Pancreas (tissue), 10 donors: ENCODE data around the gene MIA. TPM values are rescaled to one million over a fixed set of nuclear protein-coding genes. Genes with fewer than 3 reads are reported as not detected.

Experiments used
- ATAC-seq, 4 donors: fragments of 200-7000 bp; cut with Tn5 transposase; one replicate each; pipeline versions ENCODE4 v1.8.0 to v1.9.1; 2020; ENCODE audit warnings: mild to moderate bottlenecking in 4 of 4, moderate library complexity in 4 of 4
- DNase-seq, 6 donors: peaks; one replicate each; pipeline ENCODE4 v3.0.0-alpha.2; 2020
- FAIRE-seq: peaks from 2 replicates; lab custom pipeline; 2012; peaks lifted over from hg19 to GRCh38; lab: Jason Lieb, UNC
- H3K27ac ChIP-seq, 4 donors: fragments of 200-600 bp; sonication (generic); 1 replicate in 3 of 4; 2 replicates in 1 of 4; pipeline versions ENCODE4 v1.5.0 to v1.8.0; 2020
- H3K27me3 ChIP-seq, 4 donors: fragments of 200-600 bp; one replicate each; pipeline ENCODE4 v1.8.0; 2021
- H3K36me3 ChIP-seq, 3 donors: fragments of 200-600 bp; sonication (generic) in 1 of 3; one replicate each; pipeline versions ENCODE4 v1.5.0 to v1.8.0; 2020 to 2021
- H3K4me1 ChIP-seq, 3 donors: fragments of 200-600 bp; one replicate each; pipeline ENCODE4 v1.8.0; 2021
- H3K4me3 ChIP-seq, 4 donors: fragments of 200-600 bp; sonication (generic) in 2 of 4; one replicate each; pipeline versions ENCODE4 v1.5.0 to v1.8.0; 2020 to 2021
- H3K9me3 ChIP-seq, 4 donors: fragments of 200-600 bp; one replicate each; pipeline ENCODE4 v1.8.0; 2021
- WGBS, 2 donors: extraction: QIAGEN DNeasy Blood & Tissue Kit; methylation state at CpG; one replicate each; pipeline ENCODE4 v1.1.7; 2013; 5-methylcytosine and 5-hydroxymethylcytosine counted together
- intact Hi-C, 3 donors: fragments of 100-400 bp; cut with DNase I; formaldehyde crosslinking; loops; one replicate each; pipeline versions ENCODE4 v1.11.1 to v1.14.2; 2022
- polyA plus RNA-seq, 2 donors: library from polyadenylated mRNA; stranded (reverse); fragments of 200-250 nt; gene quantifications; one replicate each; pipeline ENCODE4 v1.2.3, GENCODE V29; 2013
- total RNA-seq, 6 donors: library from RNA; stranded (reverse); fragmentation: NEBNext Ultra II Directional in 4 of 6; extraction: Animal tissue kit (Norgen Biotek cat#: 25700) in 4 of 6; gene quantifications; one replicate each; pipeline versions ENCODE4 v1.2.1 to v1.2.4, GENCODE V29; 2021 to 2023
- TF ChIP-seq, protein P1 (sequence below), 4 donors: fragments of 200-600 bp; sonication (generic) in 3 of 4; IDR thresholded peaks; one replicate each; pipeline versions ENCODE4 v1.5.0 to v1.8.0; 2021; ENCODE audit warnings: antibody characterized with exemption in 4 of 4
- donor health status: healthy with polysubstance abuse.
- donor health status: DM: no; HTN: no; CAD: no; lungs with moderate emphysema.
- donor health status: DM: no; HTN: no; CAD: no.
- donor health status: control.
- donor health status: control.
- donor health status: Bipolar disorder and iron deficiency.
- donor health status: DM: yes; HTN: yes; CAD: no.
- donor health status: DM: no; HTN: no; CAD: no.
- donor health status: DM: no; HTN: no; CAD: no.
- donor health status: DM: yes; HTN: yes; CAD: no.

MIA gene
- total and polyA plus RNA-seq, 8 donors = 0.79 to 2.2 (median 1.4) TPM; not detected in 4

DNA sequence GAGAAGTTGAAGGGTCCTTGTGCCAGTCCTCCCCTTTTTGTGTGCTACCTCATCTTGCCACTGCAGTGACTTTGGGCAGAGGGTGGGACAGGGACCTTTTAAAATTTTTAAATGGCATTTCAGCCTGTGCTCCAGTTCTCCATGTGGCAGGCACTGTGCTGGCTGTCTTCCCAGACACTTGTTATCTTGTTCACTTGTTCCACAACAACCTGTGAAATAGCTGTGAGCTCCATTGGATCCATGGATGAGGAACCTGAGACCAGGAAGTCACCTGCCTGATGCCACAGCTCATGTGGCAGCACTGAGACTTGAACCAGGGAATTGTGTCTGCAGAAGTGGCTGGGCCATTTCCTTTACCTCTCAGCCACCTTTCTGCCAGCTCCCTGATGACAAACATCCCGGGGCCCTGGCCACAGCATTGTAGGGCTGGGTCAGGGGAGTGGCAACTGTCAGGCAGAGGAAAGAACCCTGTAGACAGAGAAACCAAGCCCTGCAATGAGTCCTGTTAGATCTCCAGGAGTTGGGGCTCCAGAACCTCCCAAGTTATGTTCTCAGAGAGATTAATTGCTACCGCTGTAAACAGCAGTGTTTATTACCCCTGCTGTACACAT lies 30.0 kb downstream of the MIA start:
- Histone ChIP-seq H3K36me3 (no peaks in the 10 kb centered on the region), H3K4me3 (no peak overlapping the region), H3K27ac (peak overlapping the region in 3 of 4 donors; percentile 22 to 68 (median 53)), H3K9me3 (no peaks in the 10 kb centered on the region), H3K27me3 (no peaks in the 10 kb centered on the region), H3K4me1 (peaks cover 39 to 58% (median 49%) of the 10 kb centered on the region in 3 donors)
- ATAC-seq (peak; percentile 12 to 55 (median 40)), FAIRE-seq (no peak), DNase-seq (peak in 3 of 6 donors; percentile 53 to 67 (median 64))
- intact Hi-C loops = no loop called here
- WGBS, 2 donors = 55 to 63% methylated on average over 2 of the region's 2 CpGs
- TF ChIP-seq, protein P1, sequence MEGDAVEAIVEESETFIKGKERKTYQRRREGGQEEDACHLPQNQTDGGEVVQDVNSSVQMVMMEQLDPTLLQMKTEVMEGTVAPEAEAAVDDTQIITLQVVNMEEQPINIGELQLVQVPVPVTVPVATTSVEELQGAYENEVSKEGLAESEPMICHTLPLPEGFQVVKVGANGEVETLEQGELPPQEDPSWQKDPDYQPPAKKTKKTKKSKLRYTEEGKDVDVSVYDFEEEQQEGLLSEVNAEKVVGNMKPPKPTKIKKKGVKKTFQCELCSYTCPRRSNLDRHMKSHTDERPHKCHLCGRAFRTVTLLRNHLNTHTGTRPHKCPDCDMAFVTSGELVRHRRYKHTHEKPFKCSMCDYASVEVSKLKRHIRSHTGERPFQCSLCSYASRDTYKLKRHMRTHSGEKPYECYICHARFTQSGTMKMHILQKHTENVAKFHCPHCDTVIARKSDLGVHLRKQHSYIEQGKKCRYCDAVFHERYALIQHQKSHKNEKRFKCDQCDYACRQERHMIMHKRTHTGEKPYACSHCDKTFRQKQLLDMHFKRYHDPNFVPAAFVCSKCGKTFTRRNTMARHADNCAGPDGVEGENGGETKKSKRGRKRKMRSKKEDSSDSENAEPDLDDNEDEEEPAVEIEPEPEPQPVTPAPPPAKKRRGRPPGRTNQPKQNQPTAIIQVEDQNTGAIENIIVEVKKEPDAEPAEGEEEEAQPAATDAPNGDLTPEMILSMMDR (IDR thresholded peaks at IDR 0.05) = no peak

DNA sequence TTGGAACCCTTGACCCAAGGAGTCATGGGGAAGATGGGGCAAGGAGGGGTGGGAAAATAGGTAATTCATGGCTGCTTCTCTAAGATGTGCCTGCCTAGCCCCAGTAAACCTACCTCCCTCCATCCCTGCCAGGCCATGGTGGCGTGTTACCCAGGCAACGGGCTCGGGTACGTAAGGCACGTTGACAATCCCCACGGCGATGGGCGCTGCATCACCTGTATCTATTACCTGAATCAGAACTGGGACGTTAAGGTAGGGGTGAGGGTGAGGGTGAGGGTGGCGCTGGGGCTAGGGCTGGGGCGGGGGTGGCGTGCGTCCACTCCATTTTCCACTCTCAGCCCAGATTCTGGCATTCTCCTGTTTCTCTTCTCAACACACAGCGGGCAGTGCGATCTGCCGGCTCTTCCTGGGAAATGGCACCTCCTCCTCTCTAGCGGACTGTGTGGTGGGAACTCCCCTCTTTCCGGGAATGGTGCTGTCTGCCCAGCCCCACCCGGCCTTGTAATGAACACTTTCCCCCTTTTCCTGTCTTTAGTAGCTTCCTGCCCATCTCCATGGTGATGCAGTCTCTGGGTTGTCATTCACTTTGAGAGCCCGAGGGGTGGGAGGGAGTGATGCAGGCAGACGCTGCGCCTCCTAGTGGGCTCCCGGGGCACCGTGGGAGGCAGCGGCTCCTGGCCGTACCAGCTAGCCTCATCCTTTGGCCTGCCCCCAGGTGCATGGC lies 31.3 kb downstream of the MIA start:
- peaks cover 31 to 46% (median 41%) of the 10 kb centered on the region in 3 donors for H3K4me1 ChIP-seq
- no peak overlapping the region for H3K4me3 ChIP-seq
- TF ChIP-seq, protein P1 (IDR thresholded peaks at IDR 0.05) = peak in 3 of 4 donors; percentile 26 to 51 (median 27)
- intact Hi-C loops = no loop called here
- peak in 2 of 4 donors; percentile 30 to 53 for ATAC-seq
- 59 to 64% methylated on average over 26 of the region's 26 CpGs for WGBS, 2 donors
- peak in 4 of 6 donors; percentile 41 to 72 (median 59) for DNase-seq
- peak overlapping the region in 2 of 4 donors; percentile 53 to 68 for H3K27ac ChIP-seq
- FAIRE-seq = no peak
- H3K36me3 ChIP-seq = no peaks in the 10 kb centered on the region
- H3K27me3 ChIP-seq = no peaks in the 10 kb centered on the region
- no peaks in the 10 kb centered on the region for H3K9me3 ChIP-seq

DNA sequence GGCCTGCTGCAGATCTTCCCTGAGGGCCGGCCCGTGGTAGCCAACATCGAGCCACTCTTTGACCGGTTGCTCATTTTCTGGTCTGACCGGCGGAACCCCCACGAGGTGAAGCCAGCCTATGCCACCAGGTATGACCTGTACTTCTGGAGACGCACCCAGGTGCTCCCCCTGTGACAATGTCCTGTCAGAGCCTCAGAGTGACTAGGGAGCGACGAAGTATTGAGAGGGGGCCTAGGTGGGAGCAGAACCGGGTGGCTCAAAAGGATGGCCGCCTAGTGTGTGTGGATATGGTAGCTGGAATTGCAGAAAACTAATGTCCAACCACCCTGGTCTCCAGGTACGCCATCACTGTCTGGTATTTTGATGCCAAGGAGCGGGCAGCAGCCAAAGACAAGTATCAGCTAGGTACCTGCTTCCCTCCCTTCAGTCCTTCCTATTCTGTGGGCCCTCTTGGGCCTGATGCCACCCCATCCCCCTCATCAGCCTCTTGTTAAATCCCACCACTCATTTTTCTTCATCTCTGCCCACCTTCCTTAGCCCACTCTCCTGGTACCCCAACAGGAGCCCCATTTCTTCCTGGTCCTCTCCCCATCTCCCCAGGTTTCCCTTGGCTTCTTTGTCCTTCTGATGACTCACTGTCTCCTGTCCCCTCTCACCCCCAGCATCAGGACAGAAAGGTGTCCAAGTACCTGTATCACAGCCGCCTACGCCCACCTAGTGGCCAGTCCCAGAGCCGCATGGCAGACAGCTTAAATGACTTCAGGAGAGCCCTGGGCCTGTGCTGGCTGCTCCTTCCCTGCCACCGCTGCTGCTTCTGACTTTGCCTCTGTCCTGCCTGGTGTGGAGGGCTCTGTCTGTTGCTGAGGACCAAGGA lies 32.1 kb downstream of the MIA start:
- TF ChIP-seq, protein P1 (IDR thresholded peaks at IDR 0.05) = no peak
- Histone ChIP-seq H3K4me1 (peaks cover 26 to 38% (median 35%) of the 10 kb centered on the region in 3 donors), H3K27ac (no peak overlapping the region), H3K4me3 (no peak overlapping the region), H3K36me3 (no peaks in the 10 kb centered on the region), H3K9me3 (no peaks in the 10 kb centered on the region), H3K27me3 (no peaks in the 10 kb centered on the region)
- ATAC-seq (no peak), DNase-seq (peak in 1 of 6 donors; percentile 72), FAIRE-seq (no peak)
- whole genome bisulfite sequencing, 2 donors = 75 to 77% methylated on average over 18 of the region's 18 CpGs
- intact Hi-C loops = no loop called here

DNA sequence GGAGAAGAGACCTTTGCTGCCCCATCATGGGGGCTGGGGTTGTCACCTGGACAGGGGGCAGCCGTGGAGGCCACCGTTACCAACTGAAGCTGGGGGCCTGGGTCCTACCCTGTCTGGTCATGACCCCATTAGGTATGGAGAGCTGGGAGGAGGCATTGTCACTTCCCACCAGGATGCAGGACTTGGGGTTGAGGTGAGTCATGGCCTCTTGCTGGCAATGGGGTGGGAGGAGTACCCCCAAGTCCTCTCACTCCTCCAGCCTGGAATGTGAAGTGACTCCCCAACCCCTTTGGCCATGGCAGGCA lies 32.7 kb downstream of the MIA start:
- intact Hi-C loops = no loop called here
- FAIRE-seq = no peak
- WGBS, 2 donors = 91 to 92% methylated on average over 2 of the region's 2 CpGs
- TF ChIP-seq, protein P1 (IDR thresholded peaks at IDR 0.05) = no peak
- H3K36me3 ChIP-seq = no peaks in the 10 kb centered on the region
- no peaks in the 10 kb centered on the region for H3K27me3 ChIP-seq
- peaks cover 26 to 32% (median 29%) of the 10 kb centered on the region in 3 donors for H3K4me1 ChIP-seq
- no peak overlapping the region for H3K27ac ChIP-seq
- no peaks in the 10 kb centered on the region for H3K9me3 ChIP-seq
- no peak overlapping the region for H3K4me3 ChIP-seq
- DNase-seq = no peak
- ATAC-seq = no peak
